HCT116 (cell line): ENCODE measurements around the gene RPL12. TPM values are rescaled to one million over a fixed set of nuclear protein-coding genes. Genes with fewer than 3 reads are reported as not detected.

ENCODE experiments used
- ATAC-seq: fragments of 200-7000 bp; cut with Tn5 transposase; 2 replicates; pipeline ENCODE4 v1.9.1; 2020; ENCODE audit warnings: mild to moderate bottlenecking, moderate library complexity
- BruUV-seq: library from RNA; stranded (reverse); fragments of 400-500 nt; replicated peaks from 2 replicates; lab custom pipeline; 2021; lab: Mats Ljungman, UMichigan
- CTCF ChIA-PET: fragments of 300-600 bp; sonication (Branson Sonifier 250); formaldehyde crosslinking; loops from one replicate; lab custom pipeline; 2021; ENCODE audit warnings: antibody characterized with exemption; lab: Charles Lee
- POLR2A ChIA-PET: fragments of 300-600, 350-600 bp; sonication (Branson Sonifier 250); formaldehyde crosslinking; loops from one replicate; lab custom pipeline; 2021; ENCODE audit warnings: antibody characterized with exemption; lab: Charles Lee
- RAD21 ChIA-PET, 2 experiments: fragments of 300-600 bp; sonication (Branson Sonifier 250); formaldehyde crosslinking; loops; one replicate each; lab custom pipeline; 2023; ENCODE audit warnings: low total read pairs in 2 of 2; ENCODE audit not compliant: uncharacterized antibody in 2 of 2, unreplicated experiment in 2 of 2, low non-redundant PET in 1 of 2; lab: Charles Lee
- DNase-seq: peaks from one replicate; pipeline ENCODE4 v3.0.0-alpha.2; 2010; ENCODE audit warnings: low read depth, low spot score
- H2AFZ ChIP-seq: fragments of 200-600 bp; shearing (Covaris generic), sonication (generic); 2 replicates; pipeline ENCODE4 v1.6.1; 2017; ENCODE audit warnings: low read depth, mixed run types, mixed read lengths, antibody characterized with exemption, low read length; ENCODE audit not compliant: poor library complexity, severe bottlenecking
- H3K27ac ChIP-seq: 2 replicates; pipeline ENCODE4 v1.5.1; 2012; ENCODE audit warnings: low read depth, low read length
- H3K27me3 ChIP-seq: fragments of 200-600 bp; sonication (generic); 2 replicates; pipeline ENCODE4 v1.6.1; 2016; ENCODE audit warnings: mixed run types, low read length, mixed read lengths; ENCODE audit not compliant: insufficient read depth
- H3K36me3 ChIP-seq, 2 experiments: fragments of 200-500 bp in 1 of 2; fragments of 200-600 bp in 1 of 2; sonication (Bioruptor generic) in 1 of 2; sonication (generic) in 1 of 2; 2 replicates each; pipeline versions ENCODE4 v1.5.1 to v1.6.1; 2014 to 2016; ENCODE audit warnings: low read length in 2 of 2, inconsistent platforms in 1 of 2, mixed read lengths in 1 of 2, mixed run types in 1 of 2; ENCODE audit not compliant: insufficient read depth in 2 of 2, control insufficient read depth in 1 of 2
- H3K4me1 ChIP-seq, 2 experiments: fragments of 200-600 bp in 1 of 2; sonication (generic) in 1 of 2; 2 replicates each; pipeline versions ENCODE4 v1.5.1 to v1.6.1; 2012 to 2017; ENCODE audit warnings: low read length in 2 of 2, inconsistent platforms in 1 of 2, mild to moderate bottlenecking in 1 of 2, mixed read lengths in 1 of 2, mixed run types in 1 of 2, moderate library complexity in 1 of 2; ENCODE audit not compliant: insufficient read depth in 2 of 2, control insufficient read depth in 1 of 2
- H3K4me2 ChIP-seq: fragments of 200-600 bp; sonication (generic); 2 replicates; pipeline ENCODE4 v1.6.1; 2017; ENCODE audit warnings: mixed run types, low read length, mixed read lengths
- H3K4me3 ChIP-seq, 2 experiments: fragments of 200-600 bp in 1 of 2; sonication (generic) in 1 of 2; replicated peaks in 1 of 2; 2 replicates each; pipeline ENCODE4 v1.5.1; 2011 to 2016; ENCODE audit warnings: low read length in 2 of 2, control low read depth in 1 of 2, low read depth in 1 of 2, mild to moderate bottlenecking in 1 of 2, mixed read lengths in 1 of 2, mixed run types in 1 of 2
- H3K79me2 ChIP-seq: fragments of 200-600 bp; sonication (generic); 2 replicates; pipeline ENCODE4 v1.6.1; 2017; ENCODE audit warnings: mild to moderate bottlenecking, mixed run types, low read length, moderate library complexity, mixed read lengths; ENCODE audit not compliant: insufficient read depth
- H3K9ac ChIP-seq: fragments of 200-600 bp; sonication (generic); 2 replicates; pipeline ENCODE4 v1.6.1; 2016; ENCODE audit warnings: low read length, mixed read lengths
- H3K9me2 ChIP-seq: fragments of 200-600 bp; sonication (generic), shearing (Covaris generic); 2 replicates; pipeline ENCODE4 v1.6.1; 2017; ENCODE audit warnings: mixed run types, mild to moderate bottlenecking, moderate library complexity; ENCODE audit not compliant: insufficient read depth
- H3K9me3 ChIP-seq, 2 experiments: fragments of 200-500 bp in 1 of 2; fragments of 200-600 bp in 1 of 2; sonication (Bioruptor generic) in 1 of 2; sonication (generic) in 1 of 2; 2 replicates each; pipeline ENCODE4 v1.6.1; 2014 to 2017; ENCODE audit warnings: low read length in 2 of 2, mixed read lengths in 2 of 2, inconsistent platforms in 1 of 2, low read depth in 1 of 2, mild to moderate bottlenecking in 1 of 2, mixed run types in 1 of 2, moderate library complexity in 1 of 2; ENCODE audit not compliant: control insufficient read depth in 1 of 2, insufficient read depth in 1 of 2
- H4K20me1 ChIP-seq: fragments of 200-600 bp; sonication (generic), shearing (Covaris generic); 2 replicates; pipeline ENCODE4 v1.6.1; 2017; ENCODE audit warnings: mixed run types, mild to moderate bottlenecking, moderate library complexity; ENCODE audit not compliant: insufficient read depth
- ATF3 ChIP-seq: IDR thresholded peaks from 2 replicates; pipeline ENCODE4 v1.6.1; 2012
- CBX3 ChIP-seq: IDR thresholded peaks from 2 replicates; pipeline ENCODE4 v1.6.1; 2012; ENCODE audit warnings: low read depth
- CEBPB ChIP-seq: IDR thresholded peaks from 2 replicates; pipeline ENCODE4 v1.6.1; 2012; ENCODE audit warnings: low read depth
- EGR1 ChIP-seq: IDR thresholded peaks from 2 replicates; pipeline ENCODE4 v1.6.1; 2012; ENCODE audit warnings: low read depth
- ELF1 ChIP-seq: IDR thresholded peaks from 2 replicates; pipeline ENCODE4 v1.6.1; 2012; ENCODE audit warnings: low read depth, borderline replicate concordance
- EZH2phosphoT487 ChIP-seq: fragments of 200-600 bp; IDR thresholded peaks from 2 replicates; pipeline ENCODE4 v1.6.1; 2018; ENCODE audit warnings: antibody characterized with exemption, borderline replicate concordance
- POLR2A ChIP-seq: IDR thresholded peaks from 2 replicates; pipeline ENCODE4 v1.7.0; 2011; ENCODE audit warnings: borderline replicate concordance; ENCODE audit not compliant: insufficient read depth, insufficient read length; ENCODE audit errors: extremely low read depth
- RAD21 ChIP-seq: IDR thresholded peaks from 2 replicates; pipeline ENCODE4 v1.6.1; 2012; ENCODE audit warnings: low read depth, mild to moderate bottlenecking
- SP1 ChIP-seq: IDR thresholded peaks from 2 replicates; pipeline ENCODE4 v1.6.1; 2012; ENCODE audit warnings: low read depth
- YY1 ChIP-seq: IDR thresholded peaks from 2 replicates; pipeline ENCODE4 v1.6.1; 2011; ENCODE audit warnings: low read length, low read depth, moderate library complexity, mild to moderate bottlenecking; ENCODE audit not compliant: insufficient replicate concordance; ENCODE audit errors: extremely low read depth
- ZFX ChIP-seq: fragments of 450-650 bp; IDR thresholded peaks from 2 replicates; pipeline ENCODE4 v1.6.1; 2017
- ZNF274 ChIP-seq: fragments of 200-500 bp; sonication (Bioruptor generic); IDR thresholded peaks from 2 replicates; pipeline ENCODE4 v1.6.1; 2014; ENCODE audit warnings: mild to moderate bottlenecking, low read depth, low read length, inconsistent platforms
- intact Hi-C: fragments of 100-400 bp; cut with micrococcal nuclease; formaldehyde crosslinking; loops from 2 replicates; pipeline ENCODE4 v1.10.0; 2022
- total RNA-seq: library from RNA; stranded (reverse); gene quantifications from one replicate; pipeline ENCODE4 v1.2.1, GENCODE V29; 2021; ENCODE audit not compliant: unreplicated experiment
- TF ChIP-seq, protein P1 (sequence below): IDR thresholded peaks from 2 replicates; pipeline ENCODE4 v1.6.1; 2011; ENCODE audit warnings: mild to moderate bottlenecking, low read length, moderate library complexity; ENCODE audit not compliant: insufficient replicate concordance; ENCODE audit errors: extremely low read depth
- TF ChIP-seq, protein P2 (sequence below): IDR thresholded peaks from 2 replicates; pipeline ENCODE4 v1.6.1; 2012; ENCODE audit warnings: low read depth

Gene RPL12
- total RNA-seq, 1 experiment from 2014 or later, result 2,679 TPM

GRCh38 chr9:127489471-127490115 is 38.4 kb upstream of the RPL12 start:
- ATAC-seq (peak; percentile 46; the same call in 1 of the 2 replicates), DNase-seq (no peak)
- Histone ChIP-seq H3K79me2 (no peaks in the 10 kb centered on the region), H3K4me3 (no peak overlapping the region), H3K4me2 (no peak overlapping the region), H3K36me3 (peaks cover 2 to 6% of the 10 kb centered on the region in 2 experiments; a peak in 3 of 4 replicates), H3K4me1 (no peaks in the 10 kb centered on the region), H2AFZ (no peak overlapping the region), H3K9ac (no peak overlapping the region), H3K9me2 (no peaks in the 10 kb centered on the region), H3K27ac (no peak overlapping the region), H3K27me3 (no peaks in the 10 kb centered on the region), H4K20me1 (no peaks in the 10 kb centered on the region), H3K9me3 (no peaks in the 10 kb centered on the region)
- intact Hi-C loops, result no loop called here
- TF ChIP-seq RAD21 (no peak), EZH2phosphoT487 (no peak), CBX3 (no peak), ZNF274 (no peak), POLR2A (no peak), YY1 (no peak), ZFX (no peak), EGR1 (no peak)
- no TSS peak for BruUV-seq
- POLR2A ChIA-PET, result no interaction called here
- CTCF ChIA-PET, result no interaction called here
- RAD21 ChIA-PET, result no interaction called here

DNA sequence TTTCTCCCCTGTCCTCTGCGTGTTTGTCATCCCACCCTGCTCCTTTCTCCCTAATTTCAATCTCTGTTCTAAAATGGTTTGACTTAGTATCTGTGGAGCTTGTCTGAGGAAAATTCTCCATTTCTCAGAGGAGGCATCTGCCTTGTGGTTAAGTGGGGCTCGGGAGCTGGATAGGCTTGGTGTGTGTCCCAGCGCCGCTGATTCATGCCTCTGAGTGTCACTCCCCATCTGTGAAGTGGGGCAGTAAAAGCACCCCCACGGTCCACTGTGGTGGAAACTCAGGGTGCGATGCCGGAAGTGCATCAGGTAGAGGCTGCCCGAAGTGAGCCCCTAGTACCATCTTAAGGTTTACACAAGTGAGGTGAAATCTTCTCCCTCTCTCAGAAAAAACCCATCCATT is 37.7 kb upstream of the RPL12 start:
- ChIA-PET CTCF (no interaction called here), RAD21 (no interaction called here)
- Histone ChIP-seq H3K4me1 (no peaks in the 10 kb centered on the region), H2AFZ (no peak overlapping the region), H3K4me3 (no peak overlapping the region), H3K9me3 (no peaks in the 10 kb centered on the region), H3K9me2 (no peaks in the 10 kb centered on the region), H3K79me2 (no peaks in the 10 kb centered on the region), H3K36me3 (peaks cover 5 to 6% of the 10 kb centered on the region in 2 experiments; a peak in 3 of 4 replicates)
- no TSS peak for BruUV-seq
- DNase-seq, result no peak
- TF ChIP-seq EZH2phosphoT487 (no peak), CEBPB (no peak), SP1 (no peak), ELF1 (no peak), ATF3 (no peak), CBX3 (no peak)
- TF ChIP-seq, protein P1, sequence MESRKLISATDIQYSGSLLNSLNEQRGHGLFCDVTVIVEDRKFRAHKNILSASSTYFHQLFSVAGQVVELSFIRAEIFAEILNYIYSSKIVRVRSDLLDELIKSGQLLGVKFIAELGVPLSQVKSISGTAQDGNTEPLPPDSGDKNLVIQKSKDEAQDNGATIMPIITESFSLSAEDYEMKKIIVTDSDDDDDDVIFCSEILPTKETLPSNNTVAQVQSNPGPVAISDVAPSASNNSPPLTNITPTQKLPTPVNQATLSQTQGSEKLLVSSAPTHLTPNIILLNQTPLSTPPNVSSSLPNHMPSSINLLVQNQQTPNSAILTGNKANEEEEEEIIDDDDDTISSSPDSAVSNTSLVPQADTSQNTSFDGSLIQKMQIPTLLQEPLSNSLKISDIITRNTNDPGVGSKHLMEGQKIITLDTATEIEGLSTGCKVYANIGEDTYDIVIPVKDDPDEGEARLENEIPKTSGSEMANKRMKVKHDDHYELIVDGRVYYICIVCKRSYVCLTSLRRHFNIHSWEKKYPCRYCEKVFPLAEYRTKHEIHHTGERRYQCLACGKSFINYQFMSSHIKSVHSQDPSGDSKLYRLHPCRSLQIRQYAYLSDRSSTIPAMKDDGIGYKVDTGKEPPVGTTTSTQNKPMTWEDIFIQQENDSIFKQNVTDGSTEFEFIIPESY, result no peak
- TF ChIP-seq, protein P2, sequence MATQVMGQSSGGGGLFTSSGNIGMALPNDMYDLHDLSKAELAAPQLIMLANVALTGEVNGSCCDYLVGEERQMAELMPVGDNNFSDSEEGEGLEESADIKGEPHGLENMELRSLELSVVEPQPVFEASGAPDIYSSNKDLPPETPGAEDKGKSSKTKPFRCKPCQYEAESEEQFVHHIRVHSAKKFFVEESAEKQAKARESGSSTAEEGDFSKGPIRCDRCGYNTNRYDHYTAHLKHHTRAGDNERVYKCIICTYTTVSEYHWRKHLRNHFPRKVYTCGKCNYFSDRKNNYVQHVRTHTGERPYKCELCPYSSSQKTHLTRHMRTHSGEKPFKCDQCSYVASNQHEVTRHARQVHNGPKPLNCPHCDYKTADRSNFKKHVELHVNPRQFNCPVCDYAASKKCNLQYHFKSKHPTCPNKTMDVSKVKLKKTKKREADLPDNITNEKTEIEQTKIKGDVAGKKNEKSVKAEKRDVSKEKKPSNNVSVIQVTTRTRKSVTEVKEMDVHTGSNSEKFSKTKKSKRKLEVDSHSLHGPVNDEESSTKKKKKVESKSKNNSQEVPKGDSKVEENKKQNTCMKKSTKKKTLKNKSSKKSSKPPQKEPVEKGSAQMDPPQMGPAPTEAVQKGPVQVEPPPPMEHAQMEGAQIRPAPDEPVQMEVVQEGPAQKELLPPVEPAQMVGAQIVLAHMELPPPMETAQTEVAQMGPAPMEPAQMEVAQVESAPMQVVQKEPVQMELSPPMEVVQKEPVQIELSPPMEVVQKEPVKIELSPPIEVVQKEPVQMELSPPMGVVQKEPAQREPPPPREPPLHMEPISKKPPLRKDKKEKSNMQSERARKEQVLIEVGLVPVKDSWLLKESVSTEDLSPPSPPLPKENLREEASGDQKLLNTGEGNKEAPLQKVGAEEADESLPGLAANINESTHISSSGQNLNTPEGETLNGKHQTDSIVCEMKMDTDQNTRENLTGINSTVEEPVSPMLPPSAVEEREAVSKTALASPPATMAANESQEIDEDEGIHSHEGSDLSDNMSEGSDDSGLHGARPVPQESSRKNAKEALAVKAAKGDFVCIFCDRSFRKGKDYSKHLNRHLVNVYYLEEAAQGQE, result no peak
- TF ChIP-seq, all 23 proteins: peak for 0
- intact Hi-C loops, result no loop called here
- Histone ChIP-seq H4K20me1 (no peaks in the 10 kb centered on the region), H3K27me3 (no peaks in the 10 kb centered on the region), H3K9ac (no peak overlapping the region), H3K27ac (no peak overlapping the region), H3K4me2 (no peak overlapping the region)
- POLR2A ChIA-PET, result no interaction called here
- no peak for ATAC-seq
